Natural killer cell (primary cell): ENCODE results near the gene NUP98. TPM values are rescaled to one million over a fixed set of nuclear protein-coding genes. Genes with fewer than 3 reads are reported as not detected.
A peak's percentile ranks its signal among the peaks of the same experiment; 100 is the strongest.

ENCODE experiments used
- ATAC-seq, 3 donors: fragments of 150-1000 bp in 2 of 3; fragments of 200-7000 bp in 1 of 3; cut with Tn5 transposase; 1 replicate in 1 of 3; 2 replicates in 2 of 3; pipeline ENCODE4 v1.10.0; 2021; ENCODE audit warnings: mild to moderate bottlenecking in 2 of 3, moderate library complexity in 2 of 3
- DNase-seq, 2 donors: peaks; one replicate each; pipeline versions ENCODE4 v3.0.0 to v3.0.0-alpha.2; 2013 to 2021; ENCODE audit warnings: mixed read lengths in 1 of 2
- H3K27ac ChIP-seq: one replicate; pipeline ENCODE4 v1.5.1; 2013; ENCODE audit warnings: mild to moderate bottlenecking, low read length
- H3K27me3 ChIP-seq: one replicate; pipeline ENCODE4 v1.6.1; 2013; ENCODE audit warnings: low read length; ENCODE audit not compliant: control insufficient read depth, insufficient read depth
- H3K36me3 ChIP-seq: one replicate; pipeline ENCODE4 v1.6.1; 2013; ENCODE audit warnings: low read length; ENCODE audit not compliant: control insufficient read depth, insufficient read depth
- H3K4me1 ChIP-seq: one replicate; pipeline ENCODE4 v1.6.1; 2013; ENCODE audit warnings: low read length; ENCODE audit not compliant: control insufficient read depth, insufficient read depth
- H3K4me3 ChIP-seq: one replicate; pipeline ENCODE4 v1.5.1; 2013; ENCODE audit warnings: low read length
- H3K9me3 ChIP-seq: one replicate; pipeline ENCODE4 v1.6.1; 2013; ENCODE audit warnings: low read length; ENCODE audit not compliant: control insufficient read depth, insufficient read depth
- H3K27ac Mint-ChIP-seq, 2 donors: one replicate each; pipeline ENCODE4 v1.8.0; 2022; ENCODE audit warnings: mild to moderate bottlenecking in 2 of 2, mixed read lengths in 2 of 2, moderate library complexity in 1 of 2
- H3K27me3 Mint-ChIP-seq, 2 donors: one replicate each; pipeline ENCODE4 v1.8.0; 2022; ENCODE audit warnings: low read depth in 2 of 2, mixed read lengths in 2 of 2
- H3K36me3 Mint-ChIP-seq: one replicate; pipeline ENCODE4 v1.8.0; 2022; ENCODE audit warnings: mixed read lengths
- H3K4me1 Mint-ChIP-seq, 2 donors: one replicate each; pipeline ENCODE4 v1.8.0; 2022; ENCODE audit warnings: mixed read lengths in 2 of 2
- H3K4me3 Mint-ChIP-seq: one replicate; pipeline ENCODE4 v1.8.0; 2022; ENCODE audit warnings: mild to moderate bottlenecking, moderate library complexity, mixed read lengths
- H3K9me3 Mint-ChIP-seq, 2 donors: one replicate each; pipeline ENCODE4 v1.8.0; 2022; ENCODE audit warnings: mixed read lengths in 2 of 2
- CTCF ChIP-seq: fragments of 200-600 bp; IDR thresholded peaks from one replicate; pipeline ENCODE4 v1.8.0; 2022; ENCODE audit warnings: antibody characterized with exemption
- WGBS: methylation state at CpG from one replicate; pipeline ENCODE4 v1.1.7; 2013; ENCODE audit warnings: missing lambda C conversion rate; ENCODE audit not compliant: insufficient coverage; 5-methylcytosine and 5-hydroxymethylcytosine counted together
- intact Hi-C: fragments of 100-400 bp; cut with micrococcal nuclease; formaldehyde crosslinking; loops from one replicate; pipeline ENCODE4 v1.14.2; 2022
- total RNA-seq, 4 donors: library from RNA; stranded (reverse); fragments of 120-200 nt in 1 of 4; gene quantifications; one replicate each; pipeline versions ENCODE4 v1.2.3 to v1.2.4, GENCODE V29; 2013 to 2022

NUP98 gene
- total RNA-seq, 3 donors from 2014 or later (not counting 1 experiment from before 2014, with no cell fraction given), result 88.5 to 103 (median 92.8) TPM

GRCh38 chr11:3827434-3828186, 30.3 kb upstream of the NUP98 start:
- Mint-ChIP-seq H3K9me3 (no peaks in the 10 kb centered on the region), H3K27ac (peak overlapping the region; percentile 81 to 85), H3K27me3 (no peaks in the 10 kb centered on the region), H3K4me3 (no peak overlapping the region), H3K36me3 (no peaks in the 10 kb centered on the region), H3K4me1 (peaks cover 61 to 64% of the 10 kb centered on the region in 2 donors)
- no peak for TF ChIP-seq CTCF
- DNase-seq (no peak), ATAC-seq (no peak)
- H3K4me1 ChIP-seq, result peaks cover 45% of the 10 kb centered on the region
- WGBS, result 91% methylated on average over 33 of the region's 35 CpGs
- H3K4me3 ChIP-seq, result no peak overlapping the region
- no peaks in the 10 kb centered on the region for H3K27me3 ChIP-seq
- no peaks in the 10 kb centered on the region for H3K9me3 ChIP-seq
- peaks cover 45% of the 10 kb centered on the region for H3K36me3 ChIP-seq
- intact Hi-C loops, result no loop called here
- no peak overlapping the region for H3K27ac ChIP-seq

DNA sequence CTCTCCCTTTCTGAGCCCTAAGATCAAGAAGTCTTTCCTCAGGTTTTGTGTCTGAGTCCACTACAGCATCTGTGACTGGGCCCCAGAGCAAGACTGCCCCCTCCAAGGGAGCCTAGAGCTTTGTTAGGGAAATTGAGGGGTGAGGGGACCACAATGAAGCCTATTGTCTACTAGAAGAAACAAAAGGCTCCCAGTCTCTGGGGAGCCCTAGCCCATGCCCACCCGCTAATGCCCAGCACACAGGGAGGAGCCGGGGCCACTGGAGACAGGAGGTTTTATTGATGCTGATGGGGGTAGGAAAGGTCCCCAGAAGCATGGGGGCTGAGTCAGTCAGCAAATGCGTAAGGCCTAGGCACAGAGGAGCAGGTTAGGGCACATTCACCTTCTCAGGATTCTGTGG, 29.4 kb upstream of the NUP98 start:
- H3K4me3 Mint-ChIP-seq, result no peak overlapping the region
- Histone ChIP-seq H3K4me1 (peaks cover 37% of the 10 kb centered on the region), H3K4me3 (no peak overlapping the region), H3K27ac (no peak overlapping the region), H3K9me3 (no peaks in the 10 kb centered on the region), H3K36me3 (peaks cover 44% of the 10 kb centered on the region), H3K27me3 (no peaks in the 10 kb centered on the region)
- no peaks in the 10 kb centered on the region for H3K36me3 Mint-ChIP-seq
- 100% methylated on average over 3 of the region's 3 CpGs for WGBS
- intact Hi-C loops, result no loop called here
- ATAC-seq (no peak), DNase-seq (no peak)
- no peaks in the 10 kb centered on the region for H3K27me3 Mint-ChIP-seq
- H3K4me1 Mint-ChIP-seq, result peaks cover 52 to 56% of the 10 kb centered on the region in 2 donors
- TF ChIP-seq CTCF, result no peak
- H3K27ac Mint-ChIP-seq, result peak overlapping the region; percentile 81 to 85
- no peaks in the 10 kb centered on the region for H3K9me3 Mint-ChIP-seq

- Histone ChIP-seq H3K27ac (peak overlapping the region; percentile 19), H3K9me3 (no peaks in the 10 kb centered on the region), H3K4me1 (peaks cover 26% of the 10 kb centered on the region), H3K27me3 (no peaks in the 10 kb centered on the region), H3K4me3 (no peak overlapping the region), H3K36me3 (peaks cover 42% of the 10 kb centered on the region)
- DNase-seq (peak in 1 of 2 donors; percentile 22), ATAC-seq (no peak)
- intact Hi-C loops, result loop anchor here (2.0 kb wide), 1 partner anchor 15 kb away; the partner anchor contains the start of gene RHOG
- no peak for TF ChIP-seq CTCF
- Mint-ChIP-seq H3K4me3 (no peak overlapping the region), H3K4me1 (peaks cover 41 to 44% of the 10 kb centered on the region in 2 donors), H3K9me3 (no peaks in the 10 kb centered on the region), H3K27ac (peak overlapping the region; percentile 81 to 85), H3K36me3 (no peaks in the 10 kb centered on the region), H3K27me3 (no peaks in the 10 kb centered on the region)
- 81% methylated on average over 6 of the region's 8 CpGs for WGBS
Observed at GRCh38 chr11:3825473-3826154, 28.3 kb upstream of the NUP98 start.
